Measurements from ENCODE around the gene ZFR.
A peak's percentile ranks its signal among the peaks of the same experiment; 100 is the strongest.
"Not testable (repeated sequence)": the region's sequence is repeated elsewhere in the genome, so short reads cannot be mapped to it uniquely, and the experiment has no call there.

ZFR gene

GRCh38 chr5:32355686-32356085 is 88.9 kb downstream of the ZFR start:
- no peak for DNase-seq

- DNase-seq = no peak
Measured at GRCh38 chr5:32353420-32353819, 91.1 kb downstream of the ZFR start.

GRCh38 chr5:32352685-32353084 is 91.9 kb downstream of the ZFR start:
- no peak for DNase-seq

GRCh38 chr5:32346869-32347268 is 97.7 kb downstream of the ZFR start:
- DNase-seq = no peak

GRCh38 chr5:32343058-32343672 is 101.4 kb downstream of the ZFR start:
- no peak for DNase-seq

DNA sequence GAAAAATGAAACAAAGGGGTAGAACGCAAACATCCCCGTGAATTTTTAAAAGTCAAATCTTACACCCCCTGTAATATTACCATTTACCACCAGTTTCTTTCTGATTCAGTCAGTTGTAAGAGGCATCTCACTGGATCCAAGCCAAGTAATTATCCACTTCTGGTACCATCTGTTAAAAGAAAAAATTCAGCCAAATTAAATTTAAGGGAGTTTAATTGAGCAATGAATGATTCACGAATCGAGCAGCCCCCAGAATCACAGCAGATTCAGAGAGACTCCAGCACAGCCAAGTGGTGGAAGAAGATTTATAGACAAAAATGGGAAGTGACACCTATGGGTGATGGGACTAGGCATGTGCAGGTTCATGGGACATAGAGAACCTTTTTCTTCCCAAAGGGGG is 101.9 kb downstream of the ZFR start:
- no peak for DNase-seq

- DNase-seq = no peak
Measured at GRCh38 chr5:32339878-32340277, 104.7 kb downstream of the ZFR start.

GRCh38 chr5:32339198-32339597 is 105.3 kb downstream of the ZFR start:
- no peak for DNase-seq

DNA sequence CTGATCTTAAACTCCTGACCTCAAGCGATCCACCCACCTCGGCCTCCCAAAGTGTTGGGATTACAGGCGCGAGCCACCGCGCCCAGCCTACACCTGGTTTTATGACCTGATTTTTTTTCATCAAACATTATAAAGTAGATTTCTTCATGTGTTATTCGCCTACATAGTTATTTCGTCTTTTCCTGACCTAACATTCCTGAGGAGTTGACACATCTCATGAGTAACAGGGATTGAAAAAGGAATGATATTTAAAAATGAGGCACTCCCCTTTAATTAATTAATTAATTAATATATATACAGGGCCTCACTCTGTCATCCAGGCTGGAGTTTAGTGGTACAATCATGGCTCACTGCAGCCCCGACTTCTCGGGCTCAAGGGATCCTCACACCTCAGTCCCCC is 111.6 kb downstream of the ZFR start:
- no peak for DNase-seq

GRCh38 chr5:32332361-32332760 is 112.2 kb downstream of the ZFR start:
- no peak for DNase-seq

DNA sequence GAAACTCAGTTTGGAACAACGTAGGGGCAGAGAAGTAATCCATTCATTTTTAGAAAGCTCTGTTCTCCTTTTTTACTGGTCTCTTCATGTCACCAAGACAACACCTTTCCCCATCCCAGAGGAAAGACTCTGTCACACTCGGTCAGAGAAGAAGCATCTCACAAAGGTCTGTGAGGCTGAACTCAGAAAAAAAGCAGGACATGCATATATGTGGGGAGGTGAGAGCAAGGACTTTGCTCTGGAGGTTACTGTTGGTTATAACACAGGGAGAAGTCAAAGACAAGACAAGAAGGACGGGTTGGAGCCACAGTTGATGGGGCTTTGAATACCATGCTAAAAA is 112.6 kb downstream of the ZFR start:
- no peak for DNase-seq

DNA sequence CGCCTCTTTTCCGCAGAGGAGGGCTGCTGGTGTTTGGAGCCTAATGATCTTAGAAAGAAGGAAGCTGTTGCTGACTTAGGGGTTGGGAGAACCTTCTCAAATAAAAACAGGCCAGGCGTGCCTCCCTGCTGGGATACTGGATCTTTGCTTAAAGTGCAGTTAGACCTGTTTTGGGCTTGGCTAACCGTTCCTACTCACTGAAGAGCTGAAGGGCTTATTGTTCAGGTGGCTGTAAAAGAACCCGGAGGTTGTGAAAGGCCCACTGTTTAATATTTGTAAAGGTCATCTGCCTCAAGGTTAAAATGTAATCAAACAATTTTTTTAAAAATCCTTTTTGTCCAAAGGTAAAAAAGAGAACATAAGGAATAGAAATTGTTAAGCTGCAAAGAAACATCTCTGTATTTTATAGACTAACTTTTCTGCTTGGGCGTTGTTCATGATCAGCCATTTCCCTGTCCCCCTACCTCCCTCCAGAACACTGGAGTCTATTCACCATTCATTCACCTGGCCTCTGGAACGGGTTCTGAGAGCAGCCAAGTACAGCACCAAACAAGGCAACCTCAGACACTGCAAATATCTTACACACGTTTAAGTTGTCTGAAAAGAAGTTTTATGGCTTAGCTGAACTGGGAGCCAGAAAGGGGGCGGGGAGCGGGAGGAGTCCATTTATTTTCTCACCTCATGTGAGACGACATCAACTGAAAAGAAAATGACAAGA is 113.2 kb downstream of the ZFR start:
- no peak for DNase-seq

GRCh38 chr5:32330126-32330971 is 114.2 kb downstream of the ZFR start:
- DNase-seq = no peak

DNA sequence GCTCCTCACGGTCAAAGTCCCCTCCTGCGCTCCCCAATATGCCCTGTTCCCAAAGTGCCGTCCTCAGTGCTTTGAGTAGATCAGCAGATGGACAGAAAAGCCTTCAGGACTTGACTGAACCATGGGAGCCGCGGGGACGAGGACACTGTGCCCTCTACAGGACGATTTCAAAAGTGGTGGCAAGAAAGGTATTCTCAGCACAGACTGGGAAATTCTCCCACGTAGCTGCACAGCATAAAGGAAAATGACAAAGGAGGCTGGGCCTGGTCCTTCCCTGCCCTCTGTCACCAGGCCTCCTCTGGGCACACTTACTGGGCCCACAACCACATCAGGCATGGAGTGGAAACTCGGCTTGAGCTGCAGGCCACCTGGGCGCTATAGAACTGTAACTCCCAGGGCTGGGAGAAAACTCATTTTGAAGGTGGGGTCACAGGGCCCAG is 115.1 kb downstream of the ZFR start:
- DNase-seq = peak; percentile 59 to 60

DNA sequence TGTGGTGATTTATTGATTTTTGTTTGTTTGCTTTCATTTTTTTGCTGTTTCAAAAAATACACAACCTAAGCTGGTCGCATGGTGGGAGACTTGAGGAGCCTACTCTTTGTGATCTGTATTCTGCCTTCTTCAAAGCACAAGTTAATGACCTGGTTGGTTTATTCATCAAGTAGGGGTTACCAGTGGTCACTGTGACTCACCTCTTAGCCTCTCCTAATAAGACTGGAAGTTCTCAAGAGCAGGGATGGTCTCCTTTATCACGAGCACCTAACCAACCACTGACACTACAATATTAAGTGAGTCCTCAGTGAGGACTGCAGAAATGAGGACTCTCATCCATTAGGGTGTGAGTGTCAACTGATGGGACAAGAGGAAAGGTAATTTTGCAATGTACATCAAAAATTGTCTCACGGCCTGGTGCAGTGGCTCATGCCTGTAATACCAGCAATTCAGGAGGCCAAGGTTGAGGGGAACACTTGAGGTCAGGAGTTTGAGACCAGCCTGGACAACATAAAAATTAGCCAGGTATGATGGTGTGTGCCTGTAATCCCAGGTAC is 118.2 kb downstream of the ZFR start:
- no peak for DNase-seq

DNA sequence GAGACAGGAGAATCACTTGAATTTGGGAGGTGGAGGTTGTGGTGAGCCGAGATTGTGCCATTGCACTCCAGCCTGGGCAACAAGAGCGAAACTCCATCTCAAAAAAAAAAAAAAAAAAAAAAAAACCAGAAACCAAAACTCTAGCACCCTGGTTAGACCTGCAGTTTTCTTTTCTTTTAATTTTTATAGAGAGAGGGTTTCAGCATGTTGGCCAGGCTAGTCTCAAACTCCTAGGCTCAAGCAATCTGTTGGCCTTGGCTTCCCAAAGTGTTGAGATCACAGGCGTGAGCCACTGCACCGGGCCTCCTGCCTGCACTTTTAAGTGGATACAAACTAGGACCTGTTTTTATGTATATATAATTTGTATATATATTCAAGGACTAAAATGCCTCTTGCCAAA is 118.9 kb downstream of the ZFR start:
- DNase-seq = no peak

- no peak for DNase-seq
Measured at GRCh38 chr5:32325062-32325461, 119.5 kb downstream of the ZFR start.

- no peak for DNase-seq
Measured at GRCh38 chr5:32323741-32324140, 120.8 kb downstream of the ZFR start.

DNA sequence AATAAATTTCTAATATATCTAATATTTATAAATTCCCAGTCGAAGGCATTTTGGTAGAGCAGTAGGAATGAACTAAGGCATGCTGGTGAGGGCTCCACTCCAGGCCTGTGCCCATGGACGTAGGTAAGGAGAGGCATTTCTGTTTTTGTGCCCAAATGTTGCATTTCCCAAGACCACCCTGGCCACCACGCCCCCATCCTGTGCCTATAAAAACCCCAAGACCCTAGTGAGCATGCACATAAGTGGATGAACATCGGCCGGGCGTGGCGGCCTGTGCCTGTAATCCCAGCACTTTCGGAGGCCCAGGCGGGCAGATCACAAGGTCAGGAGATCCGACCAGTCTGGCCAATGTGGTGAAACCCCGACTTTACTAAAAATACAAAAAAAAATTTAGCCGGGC is 121.7 kb downstream of the ZFR start:
- DNase-seq = no peak

DNA sequence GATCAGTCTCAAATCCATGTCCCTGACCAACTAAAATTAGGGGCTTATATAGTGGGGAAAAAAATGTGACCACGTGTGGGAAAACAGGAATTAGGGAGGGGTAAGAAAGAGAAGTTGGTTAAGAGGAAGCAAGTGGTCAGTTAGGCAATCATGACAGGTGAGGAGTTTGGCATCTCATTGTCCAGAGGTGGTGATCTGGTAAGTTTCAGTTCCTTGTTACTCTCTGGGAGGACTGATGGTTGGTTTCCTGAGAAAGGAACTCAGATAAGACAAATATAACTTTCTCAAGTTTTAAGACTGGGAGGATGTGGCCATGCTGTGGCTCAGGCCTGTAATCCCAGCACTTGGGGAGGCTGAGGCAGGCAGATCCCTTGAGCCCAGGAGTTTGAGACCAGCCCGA is 122.8 kb downstream of the ZFR start:
- not testable (repeated sequence) for DNase-seq

DNA sequence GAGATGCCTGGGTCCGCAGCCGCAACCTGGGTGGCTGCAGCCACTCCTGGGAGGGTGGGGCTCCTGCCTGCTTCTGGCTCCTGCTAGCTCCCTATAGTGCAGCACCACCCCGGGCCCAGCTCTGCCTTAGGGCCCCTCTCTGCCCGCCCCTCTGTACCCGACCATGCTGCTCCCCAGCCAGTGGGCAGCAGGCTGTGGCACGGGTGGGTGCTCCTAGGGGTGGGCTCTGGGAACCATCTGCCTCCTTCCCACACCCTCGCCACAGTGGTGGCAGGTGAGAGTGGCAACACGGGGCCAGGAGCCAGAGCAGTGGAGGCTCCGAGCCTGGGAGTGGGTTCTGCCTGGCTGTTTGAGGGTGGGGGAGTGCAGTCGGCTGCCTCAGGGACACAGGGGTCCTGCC is 124.0 kb downstream of the ZFR start:
- no peak for DNase-seq

GRCh38 chr5:32319926-32320543 is 124.5 kb downstream of the ZFR start:
- DNase-seq = no peak

DNA sequence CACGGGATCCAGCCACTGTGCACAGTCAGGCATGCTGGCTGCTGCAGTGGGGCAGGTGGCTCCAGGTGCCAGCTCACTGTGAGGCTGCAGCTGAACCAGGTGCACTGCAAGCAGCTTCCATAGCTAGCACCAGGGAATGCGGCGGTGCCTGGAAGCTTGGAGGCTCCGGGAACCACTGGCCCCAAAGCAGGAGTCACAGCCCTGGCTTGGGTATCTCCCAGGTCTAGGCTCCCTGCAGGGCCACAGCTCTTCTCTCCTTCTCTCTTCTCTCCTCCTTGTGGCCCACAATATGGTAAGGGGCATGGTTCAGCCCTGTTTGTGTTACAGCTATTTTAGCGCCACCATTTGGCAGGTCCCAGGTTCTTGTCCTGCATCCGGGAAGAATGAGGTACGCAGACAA is 125.1 kb downstream of the ZFR start:
- no peak for DNase-seq
